IMR-90 (cell line): ENCODE data around the gene DIPK1A. TPM values are rescaled to one million over a fixed set of nuclear protein-coding genes. Genes with fewer than 3 reads are reported as not detected.

Experiments used
- ATAC-seq: fragments of 200-7000 bp; cut with Tn5 transposase; 2 replicates; pipeline ENCODE4 v1.9.1; 2020; ENCODE audit warnings: low read depth, mild to moderate bottlenecking, moderate library complexity
- BruUV-seq: library from RNA; stranded (reverse); fragments of 400-500 nt; replicated peaks from 2 replicates; lab custom pipeline; 2021; lab: Mats Ljungman, UMichigan
- CTCF ChIA-PET: fragments of 300-600 bp; formaldehyde crosslinking; extraction: SDS; loops from one replicate; lab custom pipeline; 2021; ENCODE audit warnings: antibody characterized with exemption; lab: Yijun Ruan, JAX
- POLR2A ChIA-PET: fragments of 300-600 bp; sonication (Branson Sonifier 250); formaldehyde crosslinking; loops from one replicate; lab custom pipeline; 2022; ENCODE audit warnings: antibody characterized with exemption; ENCODE audit not compliant: unreplicated experiment; lab: Charles Lee
- DNase-seq: peaks from one replicate; pipeline ENCODE4 v3.0.0; 2013
- H2AFZ ChIP-seq: replicated peaks from 2 replicates; pipeline ENCODE3; 2013; ENCODE audit warnings: low read length, mild to moderate bottlenecking; ENCODE audit not compliant: poor library complexity
- H2AK5ac ChIP-seq: 2 replicates; pipeline ENCODE4 v1.6.1; 2013; ENCODE audit warnings: low read depth, low read length, inconsistent platforms
- H2AK9ac ChIP-seq: replicated peaks from 2 replicates; pipeline ENCODE3; 2013; ENCODE audit warnings: mild to moderate bottlenecking, low read depth, low read length, moderate library complexity; ENCODE audit not compliant: poor library complexity
- H2BK120ac ChIP-seq: 2 replicates; pipeline ENCODE4 v1.6.1; 2013; ENCODE audit warnings: low read depth, low read length, inconsistent platforms
- H2BK15ac ChIP-seq: 3 replicates; pipeline ENCODE4 v1.6.1; 2013; ENCODE audit warnings: low read depth, low read length, inconsistent platforms
- H2BK20ac ChIP-seq: 2 replicates; pipeline ENCODE4 v1.6.1; 2013; ENCODE audit warnings: low read depth, mild to moderate bottlenecking, inconsistent platforms, low read length, moderate library complexity
- H2BK5ac ChIP-seq: 2 replicates; pipeline ENCODE4 v1.6.1; 2013; ENCODE audit warnings: mild to moderate bottlenecking, low read depth, low read length, inconsistent platforms; ENCODE audit not compliant: poor library complexity, severe bottlenecking
- H3K14ac ChIP-seq: replicated peaks from 2 replicates; pipeline ENCODE4 v1.6.1; 2013; ENCODE audit warnings: low read depth, low read length, inconsistent platforms
- H3K18ac ChIP-seq: 2 replicates; pipeline ENCODE4 v1.6.1; 2013; ENCODE audit warnings: low read depth, low read length, control low read depth
- H3K23ac ChIP-seq: 2 replicates; pipeline ENCODE4 v1.6.1; 2013; ENCODE audit warnings: low read depth, low read length, inconsistent platforms
- H3K27ac ChIP-seq: 2 replicates; pipeline ENCODE4 v1.5.1; 2013; ENCODE audit warnings: mild to moderate bottlenecking, control low read depth, low read length; ENCODE audit not compliant: insufficient read depth
- H3K27me3 ChIP-seq: 2 replicates; pipeline ENCODE4 v1.6.1; 2013; ENCODE audit warnings: low read length; ENCODE audit not compliant: control insufficient read depth, insufficient read depth
- H3K36me3 ChIP-seq: 2 replicates; pipeline ENCODE4 v1.6.1; 2013; ENCODE audit warnings: low read length, mixed read lengths; ENCODE audit not compliant: control insufficient read depth, insufficient read depth
- H3K4ac ChIP-seq: 2 replicates; pipeline ENCODE4 v1.6.1; 2013; ENCODE audit warnings: low read depth, low read length, inconsistent platforms
- H3K4me1 ChIP-seq: 2 replicates; pipeline ENCODE4 v1.6.1; 2013; ENCODE audit warnings: low read length, mixed read lengths; ENCODE audit not compliant: control insufficient read depth, insufficient read depth
- H3K4me2 ChIP-seq: 2 replicates; pipeline ENCODE4 v1.6.1; 2013; ENCODE audit warnings: low read depth, mild to moderate bottlenecking, control low read depth, low read length, moderate library complexity
- H3K4me3 ChIP-seq: 2 replicates; pipeline ENCODE4 v1.5.1; 2013; ENCODE audit warnings: low read depth, mild to moderate bottlenecking, control low read depth, low read length, moderate library complexity; ENCODE audit not compliant: insufficient read depth
- H3K56ac ChIP-seq: 2 replicates; pipeline ENCODE4 v1.6.1; 2013; ENCODE audit warnings: low read length, inconsistent platforms; ENCODE audit not compliant: insufficient read depth; ENCODE audit errors: extremely low read depth
- H3K79me1 ChIP-seq, 2 experiments: 2 replicates each; pipeline ENCODE4 v1.6.1; 2013; ENCODE audit warnings: low read length in 2 of 2, inconsistent platforms in 1 of 2, low read depth in 1 of 2
- H3K9ac ChIP-seq: 2 replicates; pipeline ENCODE4 v1.6.1; 2013; ENCODE audit warnings: low read depth, low read length, control low read depth
- H3K9me1 ChIP-seq: 2 replicates; pipeline ENCODE4 v1.6.1; 2013; ENCODE audit warnings: low read length, inconsistent platforms; ENCODE audit not compliant: insufficient read depth
- H3K9me3 ChIP-seq: 2 replicates; pipeline ENCODE4 v1.6.1; 2013; ENCODE audit warnings: low read length; ENCODE audit not compliant: control insufficient read depth, insufficient read depth
- H4K20me1 ChIP-seq: 2 replicates; pipeline ENCODE4 v1.6.1; 2013; ENCODE audit warnings: low read length, inconsistent platforms; ENCODE audit not compliant: insufficient read depth
- H4K5ac ChIP-seq: 2 replicates; pipeline ENCODE4 v1.6.1; 2013; ENCODE audit warnings: mild to moderate bottlenecking, low read depth, low read length, control low read depth
- H4K8ac ChIP-seq, 2 experiments: 2 replicates each; pipeline ENCODE4 v1.6.1; 2013; ENCODE audit warnings: low read depth in 2 of 2, low read length in 2 of 2, control low read depth in 1 of 2, inconsistent platforms in 1 of 2
- H4K91ac ChIP-seq: 2 replicates; pipeline ENCODE4 v1.6.1; 2013; ENCODE audit warnings: low read depth, low read length, inconsistent platforms; ENCODE audit not compliant: insufficient read depth
- MAFK ChIP-seq: IDR thresholded peaks from 2 replicates; pipeline ENCODE4 v1.6.1; 2012; ENCODE audit warnings: low read depth, low read length, improper control_type of control experiment
- MXI1 ChIP-seq: IDR thresholded peaks from 2 replicates; pipeline ENCODE4 v1.6.1; 2012; ENCODE audit warnings: low read depth, mild to moderate bottlenecking, low read length, moderate library complexity, borderline replicate concordance
- NFE2L2 ChIP-seq: fragments of 150-350 bp; IDR thresholded peaks from 2 replicates; pipeline ENCODE4 v1.6.1; 2016; ENCODE audit warnings: low read depth, mild to moderate bottlenecking, low read length
- POLR2A ChIP-seq: IDR thresholded peaks from 2 replicates; pipeline ENCODE4 v1.6.1; 2012; ENCODE audit warnings: mild to moderate bottlenecking, low read depth, low read length
- RAD21 ChIP-seq: IDR thresholded peaks from 2 replicates; pipeline ENCODE4 v1.6.1; 2012; ENCODE audit warnings: low read length, improper control_type of control experiment
- RFX5 ChIP-seq: IDR thresholded peaks from 2 replicates; pipeline ENCODE4 v1.8.0; 2012; ENCODE audit warnings: low read depth, mild to moderate bottlenecking, low read length, moderate library complexity
- WGBS, 2 experiments: methylation state at CpG; one replicate each; pipeline versions ENCODE4 v1.1.5 to v1.1.7; 2013; ENCODE audit warnings: missing lambda C conversion rate in 2 of 2; ENCODE audit not compliant: insufficient read length in 1 of 2; ENCODE audit errors: extremely low coverage in 2 of 2; 5-methylcytosine and 5-hydroxymethylcytosine counted together
- dilution Hi-C: fragments of 300-500 bp; cut with HindIII; formaldehyde crosslinking; loops from one replicate; pipeline ENCODE4 v1.14.3; 2018; ENCODE audit warnings: low sequenced_read_pairs; ENCODE audit not compliant: unreplicated experiment
- in situ Hi-C: fragments of 300-500 bp; cut with MboI; formaldehyde crosslinking; loops from 3 replicates; pipeline ENCODE4 v1.14.3; 2019; ENCODE audit warnings: low sequenced_read_pairs, inconsistent platforms, mixed read lengths
- intact Hi-C: fragments of 100-400 bp; cut with micrococcal nuclease; formaldehyde crosslinking; loops from 2 replicates; pipeline ENCODE4 v1.10.0; 2022
- polyA plus RNA-seq, 3 experiments: library from polyadenylated mRNA; depleted of rRNA; stranded (reverse); fragments of >200 nt; gene quantifications; 2 replicates each; pipeline ENCODE4 v1.2.3, GENCODE V29; 2012; ENCODE audit warnings: low replicate concordance in 1 of 3
- total RNA-seq: library from RNA; depleted of rRNA; stranded (reverse); fragments of >200 nt; gene quantifications from 2 replicates; pipeline ENCODE4 v1.2.3, GENCODE V29; 2012
- TF ChIP-seq, protein P1 (sequence below): conservative IDR thresholded peaks from 2 replicates; pipeline ENCODE4 v1.5.1; 2012; ENCODE audit warnings: mild to moderate bottlenecking, low read depth, low read length, improper control_type of control experiment

The DIPK1A gene
- total and polyA plus RNA-seq, 2 of the 4 experiments (the other 2 are of a cell fraction): 4.7 to 5.7 TPM

- no peak overlapping the region for H3K14ac ChIP-seq
- H4K8ac ChIP-seq: no peak overlapping the region
- POLR2A ChIA-PET: interaction anchor here (0.6 kb wide), 1 partner anchor 34 kb away, joined by 3 read pairs; no protein-coding TSS in a partner anchor
- TF ChIP-seq MXI1 (no peak), NFE2L2 (no peak), POLR2A (no peak), RFX5 (no peak), MAFK (no peak), RAD21 (no peak)
- TF ChIP-seq, protein P1, sequence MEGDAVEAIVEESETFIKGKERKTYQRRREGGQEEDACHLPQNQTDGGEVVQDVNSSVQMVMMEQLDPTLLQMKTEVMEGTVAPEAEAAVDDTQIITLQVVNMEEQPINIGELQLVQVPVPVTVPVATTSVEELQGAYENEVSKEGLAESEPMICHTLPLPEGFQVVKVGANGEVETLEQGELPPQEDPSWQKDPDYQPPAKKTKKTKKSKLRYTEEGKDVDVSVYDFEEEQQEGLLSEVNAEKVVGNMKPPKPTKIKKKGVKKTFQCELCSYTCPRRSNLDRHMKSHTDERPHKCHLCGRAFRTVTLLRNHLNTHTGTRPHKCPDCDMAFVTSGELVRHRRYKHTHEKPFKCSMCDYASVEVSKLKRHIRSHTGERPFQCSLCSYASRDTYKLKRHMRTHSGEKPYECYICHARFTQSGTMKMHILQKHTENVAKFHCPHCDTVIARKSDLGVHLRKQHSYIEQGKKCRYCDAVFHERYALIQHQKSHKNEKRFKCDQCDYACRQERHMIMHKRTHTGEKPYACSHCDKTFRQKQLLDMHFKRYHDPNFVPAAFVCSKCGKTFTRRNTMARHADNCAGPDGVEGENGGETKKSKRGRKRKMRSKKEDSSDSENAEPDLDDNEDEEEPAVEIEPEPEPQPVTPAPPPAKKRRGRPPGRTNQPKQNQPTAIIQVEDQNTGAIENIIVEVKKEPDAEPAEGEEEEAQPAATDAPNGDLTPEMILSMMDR: no peak
- ATAC-seq (peak; percentile 28), DNase-seq (peak; percentile 45)
- no peak overlapping the region for H3K18ac ChIP-seq
- H4K5ac ChIP-seq: no peak overlapping the region
- peaks cover 7% of the 10 kb centered on the region for H3K4me1 ChIP-seq
- no peak overlapping the region for H3K4me3 ChIP-seq
- CTCF ChIA-PET: no interaction called here
- H4K20me1 ChIP-seq: peaks cover 88% of the 10 kb centered on the region
- H3K56ac ChIP-seq: no peak overlapping the region
- no peaks in the 10 kb centered on the region for H3K9me3 ChIP-seq
- H3K27ac ChIP-seq: no peak overlapping the region
- no peak overlapping the region for H3K23ac ChIP-seq
- H3K79me1 ChIP-seq: peaks cover 15 to 45% of the 10 kb centered on the region in 2 experiments
- in situ Hi-C loops: no loop called here
- intact Hi-C loops: loop anchor here (10.0 kb wide), 2 partner anchors 354 to 524 kb away; partner anchors contain the start of gene GFI1
- H3K27me3 ChIP-seq: no peaks in the 10 kb centered on the region
- no peak overlapping the region for H2AK9ac ChIP-seq
- no peak overlapping the region for H2BK15ac ChIP-seq
- no peak overlapping the region for H2AFZ ChIP-seq
- peaks cover 55% of the 10 kb centered on the region for H3K36me3 ChIP-seq
- H2AK5ac ChIP-seq: no peak overlapping the region
- H2BK120ac ChIP-seq: no peak overlapping the region
- no peak overlapping the region for H4K91ac ChIP-seq
- no peak overlapping the region for H2BK5ac ChIP-seq
- dilution Hi-C loops: no loop called here
- no TSS peak for BruUV-seq
- H3K4me2 ChIP-seq: no peak overlapping the region
- 0% methylated on average over 1 of the region's 1 CpG; no CpG with 5 or more reads in 1 of the 2 experiments for WGBS, 2 experiments
- no peak overlapping the region for H3K9ac ChIP-seq
- no peak overlapping the region for H2BK20ac ChIP-seq
- no peak overlapping the region for H3K4ac ChIP-seq
- 0 out of 2 replicates have a peak, but pooled peaks cover 3% of the 10 kb centered on the region for H3K9me1 ChIP-seq
Measured at GRCh38 chr1:92838519-92838918, 122.7 kb downstream of the DIPK1A start.
